Endometrium (tissue), 2 donors: ENCODE results near the gene KDM5B.
"Not testable (repeated sequence)": the region's sequence is repeated elsewhere in the genome, so short reads cannot be mapped to it uniquely, and the experiment has no call there.

Source experiments
- FAIRE-seq: peaks from 2 replicates; lab custom pipeline; 2012; peaks lifted over from hg19 to GRCh38; lab: Jason Lieb, UNC
- donor health status: control.
- donor health status: control.

The KDM5B gene

GRCh38 chr1:202807926-202808757, at the start of gene KDM5B:
KDM5B (minus strand) TSS chr1:202808421; CDS start chr1:202808305, 116 bp downstream.
- FAIRE-seq, result no peak

GRCh38 chr1:202857136-202857610, 49.0 kb upstream of the KDM5B start:
- FAIRE-seq, result no peak

- FAIRE-seq, result no peak
Observed at GRCh38 chr1:202856014-202856413, 47.8 kb upstream of the KDM5B start.

- FAIRE-seq, result no peak
Observed at GRCh38 chr1:202854787-202855186, 46.6 kb upstream of the KDM5B start.

- no peak for FAIRE-seq
Observed at GRCh38 chr1:202852163-202852904, 44.1 kb upstream of the KDM5B start.

GRCh38 chr1:202850593-202851362, 42.6 kb upstream of the KDM5B start:
- no peak for FAIRE-seq

GRCh38 chr1:202848191-202848542, 39.9 kb upstream of the KDM5B start:
- no peak for FAIRE-seq

- no peak for FAIRE-seq
Observed at GRCh38 chr1:202844935-202845334, 36.7 kb upstream of the KDM5B start.

- no peak for FAIRE-seq
Observed at GRCh38 chr1:202844259-202844658, 36.0 kb upstream of the KDM5B start.

GRCh38 chr1:202843081-202843480, 34.9 kb upstream of the KDM5B start:
- no peak for FAIRE-seq

GRCh38 chr1:202837746-202838262, 29.6 kb upstream of the KDM5B start:
- no peak for FAIRE-seq

GRCh38 chr1:202836623-202837403, 28.6 kb upstream of the KDM5B start:
- FAIRE-seq, result no peak

GRCh38 chr1:202835548-202836072, 27.4 kb upstream of the KDM5B start:
- FAIRE-seq, result no peak

- no peak for FAIRE-seq
Observed at GRCh38 chr1:202834771-202835547, 26.7 kb upstream of the KDM5B start.

GRCh38 chr1:202831906-202832305, 23.7 kb upstream of the KDM5B start:
- FAIRE-seq, result no peak

- not testable (repeated sequence) for FAIRE-seq
Observed at GRCh38 chr1:202829223-202829622, 21.0 kb upstream of the KDM5B start.

GRCh38 chr1:202825748-202826147, 17.5 kb upstream of the KDM5B start:
- FAIRE-seq, result no peak

- FAIRE-seq, result no peak
Observed at GRCh38 chr1:202821467-202821866, 13.2 kb upstream of the KDM5B start.

GRCh38 chr1:202818819-202819218, 10.6 kb upstream of the KDM5B start:
- FAIRE-seq, result no peak

- no peak for FAIRE-seq
Observed at GRCh38 chr1:202815120-202815519, 6.9 kb upstream of the KDM5B start.
